ENCODE measurements around the gene TMEM245. TPM values are rescaled to one million over a fixed set of nuclear protein-coding genes. Genes with fewer than 3 reads are reported as not detected.
"Not testable (repeated sequence)": the region's sequence is repeated elsewhere in the genome, so short reads cannot be mapped to it uniquely, and the experiment has no call there.

Gene TMEM245
- total RNA-seq, 4 donors from 2014 or later, result 45.7 to 121 (median 71.4) TPM

DNA sequence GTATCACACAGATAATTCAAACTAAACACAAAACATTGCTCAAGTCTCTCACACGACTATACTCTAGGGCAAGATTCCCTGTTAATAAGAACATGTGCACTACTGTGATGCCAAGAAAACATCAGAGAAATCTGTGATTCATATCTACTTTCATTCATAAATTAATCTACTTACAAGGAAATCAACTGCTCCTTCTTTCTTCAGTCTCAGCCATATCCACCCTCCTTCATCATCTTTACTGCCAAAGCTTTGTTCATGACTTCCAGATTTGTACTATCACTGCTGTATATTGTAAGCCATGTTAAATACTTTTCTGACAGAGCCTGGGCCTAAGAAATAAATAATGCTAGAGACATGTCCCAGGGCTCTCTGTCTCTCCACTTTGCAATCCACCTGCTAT is 141.5 kb downstream of the TMEM245 start:
- peaks cover 2 to 21% of the 10 kb centered on the region in 2 donors for H3K36me3 ChIP-seq
- H3K4me1 ChIP-seq, result peaks cover 8 to 9% of the 10 kb centered on the region in 2 donors
- H3K27me3 ChIP-seq, result no peaks in the 10 kb centered on the region
- TF ChIP-seq, protein P1, sequence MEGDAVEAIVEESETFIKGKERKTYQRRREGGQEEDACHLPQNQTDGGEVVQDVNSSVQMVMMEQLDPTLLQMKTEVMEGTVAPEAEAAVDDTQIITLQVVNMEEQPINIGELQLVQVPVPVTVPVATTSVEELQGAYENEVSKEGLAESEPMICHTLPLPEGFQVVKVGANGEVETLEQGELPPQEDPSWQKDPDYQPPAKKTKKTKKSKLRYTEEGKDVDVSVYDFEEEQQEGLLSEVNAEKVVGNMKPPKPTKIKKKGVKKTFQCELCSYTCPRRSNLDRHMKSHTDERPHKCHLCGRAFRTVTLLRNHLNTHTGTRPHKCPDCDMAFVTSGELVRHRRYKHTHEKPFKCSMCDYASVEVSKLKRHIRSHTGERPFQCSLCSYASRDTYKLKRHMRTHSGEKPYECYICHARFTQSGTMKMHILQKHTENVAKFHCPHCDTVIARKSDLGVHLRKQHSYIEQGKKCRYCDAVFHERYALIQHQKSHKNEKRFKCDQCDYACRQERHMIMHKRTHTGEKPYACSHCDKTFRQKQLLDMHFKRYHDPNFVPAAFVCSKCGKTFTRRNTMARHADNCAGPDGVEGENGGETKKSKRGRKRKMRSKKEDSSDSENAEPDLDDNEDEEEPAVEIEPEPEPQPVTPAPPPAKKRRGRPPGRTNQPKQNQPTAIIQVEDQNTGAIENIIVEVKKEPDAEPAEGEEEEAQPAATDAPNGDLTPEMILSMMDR (IDR thresholded peaks at IDR 0.05 in 4 of 5, conservative IDR thresholded peaks at IDR 0.05 in 1 of 5), result no peak
- no peak for TF ChIP-seq POLR2A (IDR thresholded peaks at IDR 0.05)
- no peaks in the 10 kb centered on the region for H3K9me3 ChIP-seq
- ATAC-seq, result no peak
- intact Hi-C loops (cut with DNase I; ENCODE audit: low total_unique reads) (no loop called here), in situ Hi-C loops (cut with MboI; ENCODE audit: low sequenced_read_pairs in 4 of 4) (no loop called here)
- DNase-seq, result no peak
- H3K27ac ChIP-seq, result no peak overlapping the region
- H3K4me3 ChIP-seq, result no peak overlapping the region

DNA sequence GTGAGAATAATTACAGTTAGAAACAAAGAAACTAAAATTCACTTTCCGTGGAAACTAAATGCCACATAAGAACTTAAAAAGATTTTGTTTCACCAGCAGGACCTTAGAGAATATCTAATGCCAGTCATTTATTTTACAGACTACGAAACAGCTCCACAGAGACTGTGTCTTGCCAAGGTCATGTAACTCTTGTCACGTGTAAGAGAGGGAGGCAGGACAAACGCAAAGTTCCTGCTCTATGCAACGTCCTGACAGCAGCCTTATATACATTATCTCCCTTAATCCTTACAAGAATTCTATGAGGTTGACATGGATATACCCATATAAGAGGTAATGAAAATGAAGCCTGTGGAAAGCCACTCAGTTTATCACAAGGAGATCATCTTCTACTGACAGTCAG is 145.9 kb downstream of the TMEM245 start:
- Histone ChIP-seq H3K4me3 (no peak overlapping the region), H3K4me1 (peaks cover 8 to 9% of the 10 kb centered on the region in 2 donors), H3K27me3 (no peaks in the 10 kb centered on the region), H3K9me3 (no peaks in the 10 kb centered on the region), H3K36me3 (peaks cover 2 to 12% of the 10 kb centered on the region in 2 donors), H3K27ac (no peak overlapping the region)
- no peak for DNase-seq
- in situ Hi-C loops (cut with MboI; ENCODE audit: low sequenced_read_pairs in 4 of 4), result loop anchor here in 1 of 4 donors (25.0 kb wide), 1 partner anchor 112 kb away; the partner anchor contains the start of genes ACTL7A and ACTL7B
- no peak for TF ChIP-seq POLR2A (IDR thresholded peaks at IDR 0.05)
- TF ChIP-seq, protein P1 (IDR thresholded peaks at IDR 0.05 in 4 of 5, conservative IDR thresholded peaks at IDR 0.05 in 1 of 5), result no peak
- ATAC-seq, result peak; percentile 39 to 60
- intact Hi-C loops (cut with DNase I; ENCODE audit: low total_unique reads), result no loop called here

DNA sequence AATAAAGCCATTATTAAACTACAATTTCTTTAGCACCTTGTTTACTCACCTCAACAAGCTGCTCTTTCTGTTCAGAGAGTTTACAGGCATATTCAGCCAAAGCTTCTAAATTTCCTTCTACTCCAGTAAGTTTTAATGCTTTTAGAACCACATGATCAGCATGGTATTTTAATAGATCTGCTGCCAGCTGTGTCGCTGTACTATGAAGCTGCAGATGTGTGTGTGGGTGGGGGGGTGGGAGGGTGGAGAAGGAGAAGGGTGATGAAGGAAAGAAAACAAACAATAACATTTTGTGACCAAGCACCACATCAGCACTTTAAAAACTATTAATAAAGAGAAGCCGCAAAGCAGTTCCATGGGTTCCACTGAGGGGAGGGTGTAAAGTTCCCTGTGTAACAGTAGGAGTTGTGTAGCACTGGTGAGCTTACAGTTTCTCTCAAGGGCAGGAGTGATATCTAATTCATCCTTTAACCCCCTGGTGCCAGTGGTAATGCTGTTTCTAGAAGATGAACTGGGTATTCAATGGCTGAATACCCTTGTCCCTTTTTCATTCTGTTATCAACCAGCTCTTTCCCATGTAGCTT is 147.0 kb downstream of the TMEM245 start:
- TF ChIP-seq, protein P1 (IDR thresholded peaks at IDR 0.05 in 4 of 5, conservative IDR thresholded peaks at IDR 0.05 in 1 of 5), result no peak
- TF ChIP-seq POLR2A (IDR thresholded peaks at IDR 0.05), result no peak
- Histone ChIP-seq H3K27ac (no peak overlapping the region), H3K36me3 (peaks cover 0 to 3% of the 10 kb centered on the region in 2 donors), H3K27me3 (no peaks in the 10 kb centered on the region), H3K9me3 (no peaks in the 10 kb centered on the region), H3K4me3 (no peak overlapping the region), H3K4me1 (peaks cover 8 to 9% of the 10 kb centered on the region in 2 donors)
- intact Hi-C loops (cut with DNase I; ENCODE audit: low total_unique reads), result no loop called here
- DNase-seq (no peak), ATAC-seq (no peak)
- in situ Hi-C loops (cut with MboI; ENCODE audit: low sequenced_read_pairs in 4 of 4), result loop anchor here in 1 of 4 donors (25.0 kb wide), 1 partner anchor 110 kb away; the partner anchor contains the start of genes ACTL7A and ACTL7B

DNA sequence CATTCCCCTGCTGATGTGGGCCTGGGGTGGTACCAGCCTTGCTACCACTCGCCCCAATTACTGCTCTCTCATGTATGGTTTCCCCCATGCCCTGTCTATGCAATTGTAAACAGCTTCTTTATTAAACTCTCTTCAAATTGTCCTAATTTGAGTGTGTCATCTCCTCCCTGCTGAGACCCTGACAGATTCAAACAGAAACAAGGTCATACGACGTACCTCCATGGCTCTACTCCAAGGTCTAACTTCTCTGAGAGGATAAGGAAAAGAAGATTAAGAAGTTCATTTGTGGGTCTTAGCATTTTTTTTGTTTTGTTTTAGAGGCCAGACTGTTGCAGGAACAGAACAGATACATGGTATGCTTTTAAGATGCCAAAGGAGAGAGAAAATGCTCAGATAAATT is 147.6 kb downstream of the TMEM245 start:
- DNase-seq (no peak), ATAC-seq (no peak)
- Histone ChIP-seq H3K4me3 (no peak overlapping the region), H3K4me1 (peaks cover 8 to 9% of the 10 kb centered on the region in 2 donors), H3K27ac (no peak overlapping the region), H3K36me3 (peaks cover 0 to 3% of the 10 kb centered on the region in 2 donors), H3K9me3 (no peaks in the 10 kb centered on the region), H3K27me3 (no peaks in the 10 kb centered on the region)
- TF ChIP-seq POLR2A (IDR thresholded peaks at IDR 0.05), result no peak
- TF ChIP-seq, protein P1 (IDR thresholded peaks at IDR 0.05 in 4 of 5, conservative IDR thresholded peaks at IDR 0.05 in 1 of 5), result no peak
- intact Hi-C loops (cut with DNase I; ENCODE audit: low total_unique reads), result no loop called here
- in situ Hi-C loops (cut with MboI; ENCODE audit: low sequenced_read_pairs in 4 of 4), result loop anchor here in 1 of 4 donors (25.0 kb wide), 1 partner anchor 110 kb away; the partner anchor contains the start of genes ACTL7A and ACTL7B

DNA sequence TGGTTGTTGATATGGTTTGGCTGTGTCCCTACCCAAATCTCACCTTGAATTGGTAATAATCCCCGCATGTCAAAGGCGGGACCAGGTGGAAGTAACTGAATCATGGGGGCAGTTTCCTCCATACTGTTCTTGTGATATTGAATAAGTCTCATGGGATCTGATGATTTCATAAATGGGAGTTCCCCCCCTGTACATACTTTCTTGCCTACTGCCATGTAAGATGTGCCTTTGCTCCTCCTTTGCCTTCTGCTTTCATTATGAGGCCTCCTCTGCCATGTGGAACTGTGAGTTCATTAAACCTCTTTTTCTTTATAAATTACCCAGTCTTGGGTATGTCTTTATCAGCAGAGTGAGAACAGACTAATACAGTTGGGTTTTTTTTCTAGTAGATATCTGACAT is 148.4 kb downstream of the TMEM245 start:
- DNase-seq; intact Hi-C loops (cut with DNase I; ENCODE audit: low total_unique reads); H3K27me3 ChIP-seq; H3K9me3 ChIP-seq; H3K4me1 ChIP-seq; H3K36me3 ChIP-seq; H3K27ac ChIP-seq; H3K4me3 ChIP-seq; ATAC-seq: not testable (repeated sequence)
- in situ Hi-C loops (cut with MboI; ENCODE audit: low sequenced_read_pairs in 4 of 4), result loop anchor here in 1 of 4 donors (25.0 kb wide), 1 partner anchor 109 kb away; the partner anchor contains the start of genes ACTL7A and ACTL7B

All from gastrocnemius medialis (tissue), 4 donors.